HepG2 (cell line): ENCODE results near the gene PLRG1. TPM values are rescaled to one million over a fixed set of nuclear protein-coding genes. Genes with fewer than 3 reads are reported as not detected.

ENCODE experiments used
- ATAC-seq: fragments of 200-7000 bp; cut with Tn5 transposase; 3 replicates; pipeline ENCODE4 v1.9.1; 2020; ENCODE audit warnings: mild to moderate bottlenecking, moderate library complexity
- BruUV-seq: library from RNA; stranded (reverse); fragments of 400-500 nt; replicated peaks from 2 replicates; lab custom pipeline; 2021; lab: Mats Ljungman, UMichigan
- CTCF ChIA-PET: fragments of 300-600 bp; formaldehyde crosslinking; extraction: SDS; loops from one replicate; lab custom pipeline; 2021; ENCODE audit warnings: low total read pairs, inconsistent platforms, low intra/inter-chr PET ratio; lab: Yijun Ruan, JAX
- POLR2A ChIA-PET: fragments of 350-600 bp; sonication (Branson Sonifier 250); formaldehyde crosslinking; loops from one replicate; lab custom pipeline; 2020; ENCODE audit warnings: antibody characterized with exemption, inconsistent platforms; lab: Yijun Ruan, JAX
- DNase-seq: peaks from one replicate; pipeline ENCODE4 v3.0.0-alpha.2; 2015; ENCODE audit warnings: low spot score
- FAIRE-seq: peaks from 3 replicates; lab custom pipeline; 2011; peaks lifted over from hg19 to GRCh38; lab: Jason Lieb, UNC
- H2AFZ ChIP-seq: one replicate; pipeline ENCODE4 v1.6.1; 2011; ENCODE audit warnings: low read length, inconsistent platforms
- H3K27ac ChIP-seq: fragments of 300-600 bp; 3 replicates; pipeline ENCODE4 v1.8.0; 2011; ENCODE audit warnings: mixed run types, mild to moderate bottlenecking, mixed read lengths, low read length, inconsistent platforms; ENCODE audit not compliant: insufficient read depth; ENCODE audit errors: extremely low read length
- H3K27me3 ChIP-seq, 2 experiments: fragments of 200-600 bp in 1 of 2; 2 replicates in 1 of 2; 3 replicates in 1 of 2; pipeline versions ENCODE4 v1.6.0 to v1.8.0; 2011; ENCODE audit warnings: low read length in 2 of 2, mild to moderate bottlenecking in 2 of 2, moderate library complexity in 2 of 2, inconsistent platforms in 1 of 2; ENCODE audit not compliant: insufficient read depth in 2 of 2, control insufficient read depth in 1 of 2
- H3K36me3 ChIP-seq, 2 experiments: fragments of 200-600 bp in 1 of 2; replicated peaks in 1 of 2; 2 replicates in 1 of 2; 3 replicates in 1 of 2; pipeline versions ENCODE4 v1.5.1 to v1.8.0; 2011; ENCODE audit warnings: low read length in 2 of 2, inconsistent platforms in 1 of 2; ENCODE audit not compliant: insufficient read depth in 2 of 2, control insufficient read depth in 1 of 2
- H3K4me1 ChIP-seq: 2 replicates; pipeline ENCODE4 v1.5.1; 2012; ENCODE audit warnings: low read length, inconsistent platforms; ENCODE audit not compliant: insufficient read depth
- H3K4me2 ChIP-seq: 2 replicates; pipeline ENCODE4 v1.6.0; 2011; ENCODE audit warnings: low read depth, low read length, inconsistent platforms
- H3K4me3 ChIP-seq, 3 experiments: fragments of 200-600 bp in 1 of 3; sonication (generic), shearing (Covaris generic) in 1 of 3; replicated peaks in 1 of 3; 2 replicates each; pipeline ENCODE4 v1.5.1; 2011 to 2016; ENCODE audit warnings: low read length in 3 of 3, inconsistent platforms in 2 of 3, low read depth in 2 of 3, mild to moderate bottlenecking in 2 of 3, control low read depth in 1 of 3, mixed read lengths in 1 of 3; ENCODE audit not compliant: insufficient read depth in 1 of 3
- H3K79me2 ChIP-seq: one replicate; pipeline ENCODE4 v1.6.1; 2011; ENCODE audit warnings: low read length, inconsistent platforms; ENCODE audit not compliant: insufficient read depth
- H3K9ac ChIP-seq: 2 replicates; pipeline ENCODE4 v1.6.0; 2011; ENCODE audit warnings: mild to moderate bottlenecking, low read depth, low read length, inconsistent platforms; ENCODE audit not compliant: insufficient read depth
- H3K9me3 ChIP-seq: 2 replicates; pipeline ENCODE4 v1.5.1; 2012; ENCODE audit warnings: mild to moderate bottlenecking, low read length
- H4K20me1 ChIP-seq: 2 replicates; pipeline ENCODE4 v1.6.0; 2011; ENCODE audit warnings: inconsistent platforms, mild to moderate bottlenecking, low read length, moderate library complexity; ENCODE audit not compliant: insufficient read depth
- ATF7 ChIP-seq, 2 experiments: fragments of 450-650 bp in 1 of 2; sonication (generic) in 1 of 2; formaldehyde crosslinking in 1 of 2; IDR thresholded peaks; 2 replicates each; pipeline versions ENCODE4 v1.4.0 to v1.6.1; 2016 to 2020; ENCODE audit warnings: antibody characterized with exemption in 1 of 2, mild to moderate bottlenecking in 1 of 2, missing genetic modification reagents in 1 of 2
- BHLHE40 ChIP-seq: IDR thresholded peaks from 2 replicates; pipeline ENCODE4 v1.6.1; 2011; ENCODE audit warnings: low read length, improper control_type of control experiment
- CHD4 ChIP-seq: fragments of 200-600 bp; sonication (generic); IDR thresholded peaks from 2 replicates; pipeline ENCODE4 v1.7.0; 2017; ENCODE audit warnings: mild to moderate bottlenecking, low read length, borderline replicate concordance
- MIXL1 ChIP-seq: IDR thresholded peaks from 2 replicates; pipeline ENCODE4 v1.6.1; 2016
- MNT ChIP-seq: fragments of 450-650 bp; IDR thresholded peaks from 2 replicates; pipeline ENCODE4 v1.6.1; 2016
- NCOA1 ChIP-seq: sonication (generic); formaldehyde crosslinking; IDR thresholded peaks from 2 replicates; pipeline ENCODE4 v1.9.0; 2021; ENCODE audit warnings: missing genetic modification reagents
- NFATC3 ChIP-seq: sonication (generic); formaldehyde crosslinking; IDR thresholded peaks from 2 replicates; pipeline ENCODE4 v1.5.1; 2020; ENCODE audit warnings: mild to moderate bottlenecking, missing genetic modification reagents
- PHF8 ChIP-seq: sonication (generic); formaldehyde crosslinking; IDR thresholded peaks from 2 replicates; pipeline ENCODE4 v1.5.0; 2020; ENCODE audit warnings: missing genetic modification reagents
- REPIN1 ChIP-seq: sonication (generic); formaldehyde crosslinking; IDR thresholded peaks from 2 replicates; pipeline ENCODE4 v1.8.0; 2022; ENCODE audit warnings: missing genetic modification reagents, low read depth, mild to moderate bottlenecking, borderline replicate concordance
- SALL1 ChIP-seq: sonication (generic); formaldehyde crosslinking; IDR thresholded peaks from 2 replicates; pipeline ENCODE4 v1.8.0; 2022; ENCODE audit warnings: mild to moderate bottlenecking, missing genetic modification reagents
- TOE1 ChIP-seq: sonication (generic); formaldehyde crosslinking; IDR thresholded peaks from 2 replicates; pipeline ENCODE4 v1.4.0; 2020; ENCODE audit warnings: mild to moderate bottlenecking, missing genetic modification reagents
- ZNF275 ChIP-seq: sonication (generic); formaldehyde crosslinking; IDR thresholded peaks from 2 replicates; pipeline ENCODE4 v1.8.0; 2022; ENCODE audit warnings: missing genetic modification reagents, mild to moderate bottlenecking, inconsistent platforms, borderline replicate concordance
- ZNF556 ChIP-seq: sonication (generic); formaldehyde crosslinking; IDR thresholded peaks from 2 replicates; pipeline ENCODE4 v1.4.0; 2020; ENCODE audit warnings: mild to moderate bottlenecking, missing genetic modification reagents, borderline replicate concordance
- ZNF629 ChIP-seq: sonication (generic); formaldehyde crosslinking; conservative IDR thresholded peaks from 2 replicates; pipeline ENCODE4 v1.5.0; 2020; ENCODE audit warnings: missing genetic modification reagents
- WGBS: methylation state at CpG from one replicate; pipeline ENCODE4 v1.1.6; 2017; ENCODE audit warnings: low lambda C conversion rate; 5-methylcytosine and 5-hydroxymethylcytosine counted together
- in situ Hi-C: cut with HindIII; loops from 2 replicates; pipeline ENCODE4 v1.10.0; 2017; ENCODE audit warnings: low pct_unique_long_range_greater_than_20kb; ENCODE audit not compliant: extremely low pct_ligation_motif_present
- intact Hi-C: fragments of 100-400 bp; cut with micrococcal nuclease; formaldehyde crosslinking; loops from one replicate; pipeline ENCODE4 v1.10.0; 2022; ENCODE audit not compliant: unreplicated experiment
- polyA plus RNA-seq, 8 experiments: library from polyadenylated mRNA; depleted of rRNA in 3 of 8; stranded (reverse) in 7 of 8; unstranded in 1 of 8; fragments of >200 nt; fragmentation: Illumina TruSeq in 4 of 8; extraction: Trizol in 4 of 8; gene quantifications; 2 replicates each; pipeline versions ENCODE4 v1.2.1 to v1.2.3, GENCODE V29; 2011 to 2016; ENCODE audit warnings: low read depth in 4 of 8, missing spikeins in 1 of 8, mixed read lengths in 1 of 8; ENCODE audit not compliant: insufficient read depth in 1 of 8
- total RNA-seq, 5 experiments: library from RNA; depleted of rRNA; stranded (reverse); fragments of >200 nt; fragmentation: Illumina TruSeq; extraction: Trizol; gene quantifications; 2 replicates each; pipeline ENCODE4 v1.2.3, GENCODE V29; 2016; ENCODE audit warnings: low read depth in 1 of 5

Gene PLRG1
- total and polyA plus RNA-seq, 2 of the 13 experiments (the other 11 are each of a cell fraction or from before 2014, with no cell fraction given): 77.3 to 110 TPM

DNA sequence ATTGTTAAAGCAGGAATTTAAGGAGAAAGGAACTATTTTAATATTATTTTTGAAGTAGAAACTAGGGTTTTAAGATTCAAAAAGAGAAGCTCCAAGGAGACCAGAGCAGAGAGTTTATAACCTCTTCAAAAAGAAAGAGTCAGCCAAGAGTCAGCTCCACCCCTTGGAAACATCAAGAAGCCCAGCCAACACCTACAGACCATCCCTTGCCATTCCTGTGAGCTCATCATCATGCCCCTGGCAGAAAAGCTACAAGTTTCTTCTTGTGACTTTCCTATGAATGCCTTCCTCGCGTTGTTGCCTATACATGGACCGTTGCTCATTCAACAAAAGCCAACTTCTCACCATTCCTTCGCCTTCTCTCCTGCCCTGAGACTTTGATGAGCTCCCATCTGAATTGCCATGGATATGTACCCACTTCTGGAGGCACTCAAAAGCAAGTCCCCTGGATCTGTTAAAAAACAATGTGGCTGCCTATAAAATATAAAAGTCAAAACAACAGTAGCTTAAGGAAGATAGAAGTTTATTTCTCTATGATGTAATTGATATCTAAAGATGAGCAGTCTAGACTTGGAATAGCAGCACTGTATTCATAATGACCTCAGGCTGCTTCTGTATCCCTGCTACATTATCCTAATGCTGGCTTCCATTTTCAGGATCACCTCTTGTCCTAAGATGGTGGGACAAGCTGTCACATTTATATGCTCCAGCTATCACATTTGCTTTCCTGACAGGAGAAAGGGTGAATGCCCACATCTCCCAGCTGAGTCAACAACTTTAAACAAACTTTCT is 20.3 kb downstream of the PLRG1 start:
- H3K9me3 ChIP-seq: no peaks in the 10 kb centered on the region
- no peak overlapping the region for H3K4me3 ChIP-seq
- no peak overlapping the region for H3K9ac ChIP-seq
- H4K20me1 ChIP-seq: no peaks in the 10 kb centered on the region
- H3K79me2 ChIP-seq: no peaks in the 10 kb centered on the region
- FAIRE-seq: no peak
- TF ChIP-seq PHF8 (CRISPR knock-in tag) (no peak), TOE1 (CRISPR knock-in tag) (no peak), MIXL1 (CRISPR knock-in tag) (no peak), MNT (no peak), SALL1 (CRISPR knock-in tag) (no peak), ZNF275 (no peak), ATF7 (IDR thresholded peaks at IDR 0.05) (no peak), ATF7 (CRISPR knock-in tag; IDR thresholded peaks at IDR 0.05) (no peak), REPIN1 (CRISPR knock-in tag) (no peak), CHD4 (no peak), ZNF556 (CRISPR knock-in tag) (no peak), NFATC3 (CRISPR knock-in tag) (no peak), BHLHE40 (no peak), ZNF629 (no peak), NCOA1 (CRISPR knock-in tag) (no peak)
- BruUV-seq: no TSS peak
- intact Hi-C loops (no loop called here), in situ Hi-C loops (no loop called here)
- ATAC-seq: no peak
- DNase-seq: no peak
- no peaks in the 10 kb centered on the region; a peak in 1 of 5 replicates for H3K27me3 ChIP-seq
- POLR2A ChIA-PET: no interaction called here
- 8% methylated on average over 4 of the region's 4 CpGs for WGBS
- CTCF ChIA-PET: no interaction called here
- no peak overlapping the region for H2AFZ ChIP-seq
- H3K4me2 ChIP-seq: no peak overlapping the region
- H3K4me1 ChIP-seq: no peaks in the 10 kb centered on the region
- H3K36me3 ChIP-seq: no peaks in the 10 kb centered on the region; a peak in 1 of 5 replicates
- no peak overlapping the region for H3K27ac ChIP-seq
